ENCODE measurements around the gene DNAJC11.

GRCh38 chr1:6592441-6592840, 109.2 kb downstream of the DNAJC11 start:
- TF ChIP-seq EZH2 (IDR thresholded peaks at IDR 0.05; ENCODE audit: borderline replicate concordance) (no peak), CTCF (IDR thresholded peaks at IDR 0.05; ENCODE audit: poor library complexity) (no peak), EZH2phosphoT487 (IDR thresholded peaks at IDR 0.05; ENCODE audit: low read depth, severe bottlenecking, unreplicated experiment) (no peak)

All from hepatocyte (in vitro differentiated cells).